K562 (cell line): ENCODE measurements around the gene ATG4D. TPM values are rescaled to one million over a fixed set of nuclear protein-coding genes. Genes with fewer than 3 reads are reported as not detected.

Experiments
- ARID1B ChIP-seq: fragments of 450-650 bp; IDR thresholded peaks from 2 replicates; pipeline ENCODE4 v1.6.1; 2016; ENCODE audit warnings: antibody characterized with exemption, mild to moderate bottlenecking, inconsistent platforms
- CBFA2T3 ChIP-seq: fragments of 450-650 bp; IDR thresholded peaks from 2 replicates; pipeline ENCODE4 v1.6.1; 2017
- EHMT2 ChIP-seq: fragments of 450-650 bp; IDR thresholded peaks from 2 replicates; pipeline ENCODE4 v1.6.1; 2018; ENCODE audit warnings: antibody characterized with exemption
- GATAD2A ChIP-seq: fragments of 450-650 bp; IDR thresholded peaks from 2 replicates; pipeline ENCODE4 v1.6.1; 2017
- IRF1 ChIP-seq: sonication (generic); formaldehyde crosslinking; IDR thresholded peaks from 2 replicates; pipeline ENCODE4 v1.8.0; 2022; ENCODE audit warnings: missing genetic modification reagents, mild to moderate bottlenecking, borderline replicate concordance
- KDM4B ChIP-seq, 2 experiments: fragments of 450-650 bp in 1 of 2; sonication (generic) in 1 of 2; IDR thresholded peaks; 2 replicates each; pipeline ENCODE4 v1.6.1; 2016 to 2017; ENCODE audit warnings: borderline replicate concordance in 2 of 2, antibody characterized with exemption in 1 of 2, low read depth in 1 of 2, mild to moderate bottlenecking in 1 of 2
- LCOR ChIP-seq: sonication (generic); formaldehyde crosslinking; IDR thresholded peaks from 2 replicates; pipeline ENCODE4 v1.8.0; 2022; ENCODE audit warnings: mild to moderate bottlenecking, missing genetic modification reagents
- NCOA2 ChIP-seq, 2 experiments: fragments of 450-650 bp; IDR thresholded peaks; 2 replicates each; pipeline ENCODE4 v1.6.1; 2018; ENCODE audit warnings: mild to moderate bottlenecking in 2 of 2, moderate library complexity in 1 of 2; ENCODE audit not compliant: partially characterized antibody in 2 of 2
- PBX2 ChIP-seq, 2 experiments: IDR thresholded peaks in 1 of 2; conservative IDR thresholded peaks in 1 of 2; 2 replicates each; pipeline ENCODE4 v1.6.1; 2016; ENCODE audit warnings: low read depth in 2 of 2, mild to moderate bottlenecking in 1 of 2, missing compliant biosample characterization in 1 of 2, missing genetic modification characterization in 1 of 2, moderate library complexity in 1 of 2
- RFX1 ChIP-seq: fragments of 450-650 bp; IDR thresholded peaks from 2 replicates; pipeline ENCODE4 v1.6.1; 2016; ENCODE audit warnings: mild to moderate bottlenecking, moderate library complexity
- SMC3 ChIP-seq: conservative IDR thresholded peaks from 2 replicates; pipeline ENCODE4 v1.6.1; 2011; ENCODE audit warnings: low read depth, low read length, improper control_type of control experiment; ENCODE audit not compliant: insufficient read depth
- U2AF2 ChIP-seq: fragments of 200-400 bp; formaldehyde crosslinking; optimal IDR thresholded peaks from 2 replicates; pipeline ENCODE3; 2017; ENCODE audit warnings: low read depth, mild to moderate bottlenecking, low read length
- ZBED1 ChIP-seq: IDR thresholded peaks from 2 replicates; pipeline ENCODE4 v1.6.1; 2014
- ZBTB2 ChIP-seq: fragments of 450-650 bp; IDR thresholded peaks from 2 replicates; pipeline ENCODE4 v1.6.1; 2016; ENCODE audit warnings: antibody characterized with exemption
- ZC3H11A ChIP-seq: IDR thresholded peaks from 2 replicates; pipeline ENCODE4 v1.6.1; 2012; ENCODE audit warnings: low read depth, low read length, improper control_type of control experiment
- ZNF134 ChIP-seq: fragments of 250-450 bp; sonication (Bioruptor Pico); conservative IDR thresholded peaks from 2 replicates; pipeline ENCODE4 v1.4.0; 2020
- ZNF174 ChIP-seq: fragments of 250-450 bp; sonication (Bioruptor Pico); IDR thresholded peaks from 2 replicates; pipeline ENCODE4 v1.4.0; 2020; ENCODE audit warnings: mild to moderate bottlenecking
- polyA plus RNA-seq, 8 experiments: library from polyadenylated mRNA; depleted of rRNA in 4 of 8; stranded (reverse) in 5 of 8; unstranded in 3 of 8; fragments of >200 nt; fragmentation: Nextera tagmentation in 2 of 8; fragmentation: Illumina TruSeq in 1 of 8; extraction: Ambion mirVana in 2 of 8; extraction: Trizol in 1 of 8; gene quantifications; 2 replicates each; pipeline versions ENCODE4 v1.2.1 to v1.2.3, GENCODE V29; 2011 to 2014; ENCODE audit warnings: inconsistent platforms in 1 of 8, missing spikeins in 1 of 8
- total RNA-seq, 7 experiments: library from RNA; depleted of rRNA in 6 of 7; stranded (reverse); fragments of >200 nt in 6 of 7; fragmentation: Illumina TruSeq in 2 of 7; extraction: Trizol in 2 of 7; gene quantifications; 2 replicates each; pipeline versions ENCODE4 v1.2.1 to v1.2.3, GENCODE V29; 2011 to 2021; ENCODE audit warnings: low replicate concordance in 1 of 7
- TF ChIP-seq, protein P1 (sequence below): fragments of 250-450 bp; sonication (Bioruptor Pico); IDR thresholded peaks from 2 replicates; pipeline ENCODE4 v1.8.0; 2021; ENCODE audit warnings: borderline replicate concordance, mild to moderate bottlenecking, moderate library complexity; ENCODE audit not compliant: poor library complexity, severe bottlenecking
- TF ChIP-seq, protein P2 (sequence below): sonication (generic); formaldehyde crosslinking; IDR thresholded peaks from 2 replicates; pipeline ENCODE4 v1.8.0; 2023; ENCODE audit warnings: mild to moderate bottlenecking, missing genetic modification reagents

Gene ATG4D
- total and polyA plus RNA-seq, 9 of the 15 experiments (the other 6 are each of a cell fraction or from before 2014, with no cell fraction given) = 0.51 to 66.1 (median 22.9) TPM

GRCh38 chr19:10510301-10510802 is 33.4 kb upstream of the ATG4D start (continued):
- TF ChIP-seq PBX2 (CRISPR knock-in tag; IDR thresholded peaks at IDR 0.05; ENCODE audit: low read depth) = no peak
- TF ChIP-seq PBX2 (tag; conservative IDR thresholded peaks at IDR 0.05; ENCODE audit: low read depth) = no peak
- TF ChIP-seq NCOA2 (IDR thresholded peaks at IDR 0.05; ENCODE audit: partially characterized antibody in 2 of 2) = no peak
- TF ChIP-seq, protein P1, sequence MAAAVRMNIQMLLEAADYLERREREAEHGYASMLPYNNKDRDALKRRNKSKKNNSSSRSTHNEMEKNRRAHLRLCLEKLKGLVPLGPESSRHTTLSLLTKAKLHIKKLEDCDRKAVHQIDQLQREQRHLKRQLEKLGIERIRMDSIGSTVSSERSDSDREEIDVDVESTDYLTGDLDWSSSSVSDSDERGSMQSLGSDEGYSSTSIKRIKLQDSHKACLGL = no peak
- no peak for TF ChIP-seq IRF1
- no peak for TF ChIP-seq ZNF174 (CRISPR knock-in tag)
- TF ChIP-seq ZC3H11A = no peak
- 0 out of 2 replicates have a peak, but pooled peaks have one; percentile 6 for TF ChIP-seq CBFA2T3
- TF ChIP-seq ZBTB2 = no peak
- TF ChIP-seq GATAD2A = 0 out of 2 replicates have a peak, but pooled peaks have one; percentile 15
- TF ChIP-seq ARID1B = no peak
- TF ChIP-seq KDM4B (IDR thresholded peaks at IDR 0.05; ENCODE audit: borderline replicate concordance in 2 of 2, low read depth in 1 of 2) = no peak
- TF ChIP-seq ZNF134 = no peak
- no peak for TF ChIP-seq U2AF2
- TF ChIP-seq ZBED1 = no peak
- 0 out of 2 replicates have a peak, but pooled peaks have one; percentile 44 for TF ChIP-seq LCOR (CRISPR knock-in tag)
- TF ChIP-seq SMC3 = no peak
- no peak for TF ChIP-seq RFX1
- TF ChIP-seq, protein P2, sequence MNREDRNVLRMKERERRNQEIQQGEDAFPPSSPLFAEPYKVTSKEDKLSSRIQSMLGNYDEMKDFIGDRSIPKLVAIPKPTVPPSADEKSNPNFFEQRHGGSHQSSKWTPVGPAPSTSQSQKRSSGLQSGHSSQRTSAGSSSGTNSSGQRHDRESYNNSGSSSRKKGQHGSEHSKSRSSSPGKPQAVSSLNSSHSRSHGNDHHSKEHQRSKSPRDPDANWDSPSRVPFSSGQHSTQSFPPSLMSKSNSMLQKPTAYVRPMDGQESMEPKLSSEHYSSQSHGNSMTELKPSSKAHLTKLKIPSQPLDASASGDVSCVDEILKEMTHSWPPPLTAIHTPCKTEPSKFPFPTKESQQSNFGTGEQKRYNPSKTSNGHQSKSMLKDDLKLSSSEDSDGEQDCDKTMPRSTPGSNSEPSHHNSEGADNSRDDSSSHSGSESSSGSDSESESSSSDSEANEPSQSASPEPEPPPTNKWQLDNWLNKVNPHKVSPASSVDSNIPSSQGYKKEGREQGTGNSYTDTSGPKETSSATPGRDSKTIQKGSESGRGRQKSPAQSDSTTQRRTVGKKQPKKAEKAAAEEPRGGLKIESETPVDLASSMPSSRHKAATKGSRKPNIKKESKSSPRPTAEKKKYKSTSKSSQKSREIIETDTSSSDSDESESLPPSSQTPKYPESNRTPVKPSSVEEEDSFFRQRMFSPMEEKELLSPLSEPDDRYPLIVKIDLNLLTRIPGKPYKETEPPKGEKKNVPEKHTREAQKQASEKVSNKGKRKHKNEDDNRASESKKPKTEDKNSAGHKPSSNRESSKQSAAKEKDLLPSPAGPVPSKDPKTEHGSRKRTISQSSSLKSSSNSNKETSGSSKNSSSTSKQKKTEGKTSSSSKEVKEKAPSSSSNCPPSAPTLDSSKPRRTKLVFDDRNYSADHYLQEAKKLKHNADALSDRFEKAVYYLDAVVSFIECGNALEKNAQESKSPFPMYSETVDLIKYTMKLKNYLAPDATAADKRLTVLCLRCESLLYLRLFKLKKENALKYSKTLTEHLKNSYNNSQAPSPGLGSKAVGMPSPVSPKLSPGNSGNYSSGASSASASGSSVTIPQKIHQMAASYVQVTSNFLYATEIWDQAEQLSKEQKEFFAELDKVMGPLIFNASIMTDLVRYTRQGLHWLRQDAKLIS (CRISPR knock-in tag) = no peak
- TF ChIP-seq EHMT2 = no peak
